GM10248 (cell line): ENCODE measurements around the gene CDK5R1.

Experiments used
- CTCF ChIA-PET: fragments of 300-600 bp; sonication (Branson Sonifier 250); formaldehyde crosslinking; extraction: SDS; loops from one replicate; lab custom pipeline; 2021; ENCODE audit warnings: antibody characterized with exemption; lab: Yijun Ruan, JAX
- POLR2A ChIA-PET: fragments of 350-650 bp; sonication (Branson Sonifier 250); formaldehyde crosslinking; extraction: SDS; loops from one replicate; lab custom pipeline; 2020; ENCODE audit warnings: antibody characterized with exemption; lab: Yijun Ruan, JAX
- DNase-seq: peaks from one replicate; pipeline ENCODE4 v3.0.0; 2012; ENCODE audit errors: extremely low spot score
- CTCF ChIP-seq: IDR thresholded peaks from 2 replicates; pipeline ENCODE4 v1.5.1; 2012; ENCODE audit warnings: mild to moderate bottlenecking, low read depth; ENCODE audit errors: extremely low read depth, missing control alignments, control extremely low read depth

CDK5R1 gene

GRCh38 chr17:32496395-32497073 lies 9.7 kb downstream of the CDK5R1 start:
- CTCF ChIA-PET: interaction anchor here (1.0 to 2.0 kb wide), 2 partner anchors 34 to 287 kb away, joined by 3 to 10 read pairs; no protein-coding TSS in a partner anchor
- no peak for TF ChIP-seq CTCF

GRCh38 chr17:32497431-32498205 lies 10.8 kb downstream of the CDK5R1 start:
- ChIA-PET CTCF (no interaction called here), POLR2A (interaction anchor here (0.5 kb wide), 1 partner anchor 138 kb away, joined by 7 read pairs; no protein-coding TSS in a partner anchor)
- no peak for DNase-seq
- peak; percentile 25 for TF ChIP-seq CTCF

More at GRCh38 chr17:32496395-32497073, 9.7 kb downstream of the CDK5R1 start:
- POLR2A ChIA-PET: no interaction called here
- DNase-seq: no peak

GRCh38 chr17:32498391-32498790 lies 11.6 kb downstream of the CDK5R1 start:
- POLR2A ChIA-PET: no interaction called here
- no peak for DNase-seq
- no peak for TF ChIP-seq CTCF
- CTCF ChIA-PET: interaction anchor here (1.3 kb wide), 1 partner anchor 35 kb away, joined by 3 read pairs; no protein-coding TSS in a partner anchor

GRCh38 chr17:32502013-32502412 lies 15.2 kb downstream of the CDK5R1 start:
- no peak for DNase-seq
- POLR2A ChIA-PET: no interaction called here
- no peak for TF ChIP-seq CTCF

GRCh38 chr17:32502710-32503109 lies 15.9 kb downstream of the CDK5R1 start:
- TF ChIP-seq CTCF: no peak
- no peak for DNase-seq
- ChIA-PET CTCF (no interaction called here), POLR2A (interaction anchor here (0.6 kb wide), 1 partner anchor 148 kb away, joined by 3 read pairs; no protein-coding TSS in a partner anchor)

More at GRCh38 chr17:32502013-32502412, 15.2 kb downstream of the CDK5R1 start:
- CTCF ChIA-PET: interaction anchor here (1.4 kb wide), 1 partner anchor 10 kb away, joined by 4 read pairs; no protein-coding TSS in a partner anchor
